ENCODE measurements around the gene SYTL3. TPM values are rescaled to one million over a fixed set of nuclear protein-coding genes. Genes with fewer than 3 reads are reported as not detected.

Gene SYTL3
- total RNA-seq, 1 experiment from 2014 or later, result 0.09 TPM

GRCh38 chr6:158751921-158752320 lies 102.1 kb downstream of the SYTL3 start:
- Histone ChIP-seq H3K9me3 (ENCODE audit: control insufficient read depth, low read depth, low read length) (no peaks in the 10 kb centered on the region), H3K23me2 (ENCODE audit: insufficient read length, low read depth, low read length, poor library complexity, severe bottlenecking) (no peaks in the 10 kb centered on the region), H3T11ph (ENCODE audit: low read length) (no peak overlapping the region), H2AFZ (ENCODE audit: low read length) (no peak overlapping the region), H3K4me1 (ENCODE audit: insufficient read depth, low read length) (no peaks in the 10 kb centered on the region), H4K8ac (replicated peaks; ENCODE audit: insufficient read length, low read depth, low read length) (no peak overlapping the region), H3K18ac (ENCODE audit: insufficient read length, low read depth, low read length) (no peak overlapping the region), H3K14ac (ENCODE audit: insufficient read depth, low read length) (no peak overlapping the region), H3K79me2 (ENCODE audit: insufficient read depth, low read length) (no peaks in the 10 kb centered on the region), H2BK120ac (ENCODE audit: low read depth, low read length, poor library complexity, severe bottlenecking) (no peak overlapping the region), H4K91ac (ENCODE audit: insufficient read length, low read depth, low read length) (no peak overlapping the region), H2BK15ac (ENCODE audit: low read depth, low read length) (no peak overlapping the region), H4K20me1 (ENCODE audit: control insufficient read depth, insufficient read depth, insufficient read length) (no peaks in the 10 kb centered on the region), H3K56ac (ENCODE audit: insufficient read length, low read depth, low read length) (no peak overlapping the region), H3K9ac (ENCODE audit: extremely low read depth, insufficient read length, low read length) (no peak overlapping the region), H3K4ac (ENCODE audit: low read depth, low read length) (no peak overlapping the region), H3K23ac (ENCODE audit: insufficient read length, low read depth, low read length) (no peak overlapping the region), H3K79me1 (ENCODE audit: insufficient read depth, low read depth, low read length, poor library complexity, severe bottlenecking) (no peaks in the 10 kb centered on the region), H2BK20ac (ENCODE audit: low read depth, low read length, poor library complexity, severe bottlenecking) (no peak overlapping the region), H2BK5ac (ENCODE audit: insufficient read length, low read length) (no peak overlapping the region), H3K27me3 (ENCODE audit: insufficient read depth, low read length) (no peaks in the 10 kb centered on the region; the same call in 1 of the 2 replicates), H2AK5ac (ENCODE audit: insufficient read length, low read length) (no peak overlapping the region), H4K5ac (ENCODE audit: insufficient read length, low read depth, low read length) (no peak overlapping the region), H3K4me2 (ENCODE audit: insufficient read depth, insufficient read length, low read length) (no peak overlapping the region), H2BK12ac (ENCODE audit: insufficient read length, low read depth, low read length) (no peak overlapping the region), H3K27ac (ENCODE audit: insufficient read length, low read depth, low read length) (no peak overlapping the region)
- WGBS (ENCODE audit: extremely low coverage, insufficient read length, low lambda C conversion rate), result no CpG with 5 or more reads among the region's 9 CpGs
- DNase-seq, result no peak
- TF ChIP-seq CTCF (conservative IDR thresholded peaks at IDR 0.05), result no peak
- Mint-ChIP-seq H3K27me3 (ENCODE audit: low read depth) (peaks cover 4% of the 10 kb centered on the region; the same call in 1 of the 2 replicates), H3K9me3 (no peaks in the 10 kb centered on the region), H3K36me3 (ENCODE audit: insufficient read depth in 1 of 3, low read depth in 3 of 3) (no peaks in the 10 kb centered on the region), H3K4me3 (no peak overlapping the region), H3K4me1 (peaks cover 10 to 12% of the 10 kb centered on the region in 2 experiments), H3K27ac (no peak overlapping the region; a peak in 2 of 7 replicates)

All from H9 (cell line).